ENCODE results near the gene MED13L.

Gene MED13L

GRCh38 chr12:115953031-115953430, 324.5 kb downstream of the MED13L start:
- Histone ChIP-seq H4K8ac (ENCODE audit: low read depth, low read length) (no peak overlapping the region), H4K5ac (ENCODE audit: low read length) (no peak overlapping the region), H3K27ac (ENCODE audit: low read depth, low read length) (no peak overlapping the region), H3K9ac (ENCODE audit: low read length) (no peak overlapping the region), H3K27me3 (ENCODE audit: insufficient read depth, low read length, poor library complexity) (no peaks in the 10 kb centered on the region), H3K4me3 (ENCODE audit: low read length) (no peak overlapping the region), H3K18ac (ENCODE audit: low read length) (no peak overlapping the region), H2BK15ac (replicated peaks; ENCODE audit: low read depth) (no peak overlapping the region), H3K79me1 (ENCODE audit: low read length) (no peaks in the 10 kb centered on the region), H3K36me3 (ENCODE audit: control insufficient read depth, insufficient read depth, low read length) (peaks cover under 1% of the 10 kb centered on the region), H3K79me2 (ENCODE audit: control insufficient read depth, insufficient read depth, low read length) (no peaks in the 10 kb centered on the region), H2BK120ac (ENCODE audit: low read depth, low read length) (no peak overlapping the region), H3K23ac (ENCODE audit: low read length) (no peak overlapping the region), H2AK5ac (ENCODE audit: low read length) (no peak overlapping the region), H3K4me1 (ENCODE audit: control insufficient read depth, low read depth, low read length) (no peaks in the 10 kb centered on the region), H3K56ac (ENCODE audit: low read length) (no peak overlapping the region), H3K4me2 (ENCODE audit: low read length) (no peak overlapping the region), H2BK5ac (ENCODE audit: low read length) (no peak overlapping the region), H3K4ac (ENCODE audit: low read depth, low read length) (no peak overlapping the region)
- WGBS (ENCODE audit: extremely low coverage, insufficient coverage, low lambda C conversion rate): no CpG with 5 or more reads among the region's 7 CpGs
- no peak for DNase-seq

GRCh38 chr12:115950959-115951358, 326.5 kb downstream of the MED13L start:
- H4K5ac ChIP-seq (ENCODE audit: low read length): no peak overlapping the region
- H3K79me2 ChIP-seq (ENCODE audit: control insufficient read depth, insufficient read depth, low read length): no peaks in the 10 kb centered on the region
- no peak overlapping the region for H4K8ac ChIP-seq (ENCODE audit: low read depth, low read length)
- no peaks in the 10 kb centered on the region for H3K79me1 ChIP-seq (ENCODE audit: low read length)
- H3K27ac ChIP-seq (ENCODE audit: low read depth, low read length): no peak overlapping the region
- H3K56ac ChIP-seq (ENCODE audit: low read length): no peak overlapping the region
- no peaks in the 10 kb centered on the region for H3K4me1 ChIP-seq (ENCODE audit: control insufficient read depth, low read depth, low read length)
- no peak overlapping the region for H3K9ac ChIP-seq (ENCODE audit: low read length)
- no peak overlapping the region for H2BK5ac ChIP-seq (ENCODE audit: low read length)
- H3K4me3 ChIP-seq (ENCODE audit: low read length): no peak overlapping the region
- H3K4ac ChIP-seq (ENCODE audit: low read depth, low read length): no peak overlapping the region
- no peak overlapping the region for H2BK120ac ChIP-seq (ENCODE audit: low read depth, low read length)
- H2BK15ac ChIP-seq (replicated peaks; ENCODE audit: low read depth): no peak overlapping the region
- no peak overlapping the region for H3K23ac ChIP-seq (ENCODE audit: low read length)
- no CpG with 5 or more reads among the region's 9 CpGs for WGBS (ENCODE audit: extremely low coverage, insufficient coverage, low lambda C conversion rate)
- no peak for DNase-seq
- H3K27me3 ChIP-seq (ENCODE audit: insufficient read depth, low read length, poor library complexity): no peaks in the 10 kb centered on the region
- H3K18ac ChIP-seq (ENCODE audit: low read length): no peak overlapping the region
- H3K4me2 ChIP-seq (ENCODE audit: low read length): no peak overlapping the region
- H2AK5ac ChIP-seq (ENCODE audit: low read length): no peak overlapping the region
- H3K36me3 ChIP-seq (ENCODE audit: control insufficient read depth, insufficient read depth, low read length): no peaks in the 10 kb centered on the region

- H3K4me2 ChIP-seq (ENCODE audit: low read length): no peak overlapping the region
- no peak overlapping the region for H2BK120ac ChIP-seq (ENCODE audit: low read depth, low read length)
- no peak overlapping the region for H2BK15ac ChIP-seq (replicated peaks; ENCODE audit: low read depth)
- no peak overlapping the region for H3K9ac ChIP-seq (ENCODE audit: low read length)
- no CpG with 5 or more reads among the region's 8 CpGs for WGBS (ENCODE audit: extremely low coverage, insufficient coverage, low lambda C conversion rate)
- no peak overlapping the region for H4K8ac ChIP-seq (ENCODE audit: low read depth, low read length)
- no peak overlapping the region for H4K5ac ChIP-seq (ENCODE audit: low read length)
- H2BK5ac ChIP-seq (ENCODE audit: low read length): no peak overlapping the region
- H3K36me3 ChIP-seq (ENCODE audit: control insufficient read depth, insufficient read depth, low read length): no peaks in the 10 kb centered on the region
- H2AK5ac ChIP-seq (ENCODE audit: low read length): no peak overlapping the region
- no peak overlapping the region for H3K56ac ChIP-seq (ENCODE audit: low read length)
- H3K79me1 ChIP-seq (ENCODE audit: low read length): no peaks in the 10 kb centered on the region
- no peaks in the 10 kb centered on the region for H3K27me3 ChIP-seq (ENCODE audit: insufficient read depth, low read length, poor library complexity)
- DNase-seq: peak; percentile 69
- H3K4me3 ChIP-seq (ENCODE audit: low read length): no peak overlapping the region
- no peak overlapping the region for H3K4ac ChIP-seq (ENCODE audit: low read depth, low read length)
- no peak overlapping the region for H3K18ac ChIP-seq (ENCODE audit: low read length)
- no peak overlapping the region for H3K23ac ChIP-seq (ENCODE audit: low read length)
- no peaks in the 10 kb centered on the region for H3K4me1 ChIP-seq (ENCODE audit: control insufficient read depth, low read depth, low read length)
- no peaks in the 10 kb centered on the region for H3K79me2 ChIP-seq (ENCODE audit: control insufficient read depth, insufficient read depth, low read length)
- H3K27ac ChIP-seq (ENCODE audit: low read depth, low read length): no peak overlapping the region
Measured at GRCh38 chr12:115949675-115950074, 327.8 kb downstream of the MED13L start.

GRCh38 chr12:115947696-115948062, 329.8 kb downstream of the MED13L start:
- no peak for DNase-seq
- Histone ChIP-seq H3K27me3 (ENCODE audit: insufficient read depth, low read length, poor library complexity) (no peaks in the 10 kb centered on the region), H3K56ac (ENCODE audit: low read length) (no peak overlapping the region), H3K4me3 (ENCODE audit: low read length) (no peak overlapping the region), H3K4me2 (ENCODE audit: low read length) (no peak overlapping the region), H3K23ac (ENCODE audit: low read length) (no peak overlapping the region), H3K79me2 (ENCODE audit: control insufficient read depth, insufficient read depth, low read length) (no peaks in the 10 kb centered on the region), H3K36me3 (ENCODE audit: control insufficient read depth, insufficient read depth, low read length) (no peaks in the 10 kb centered on the region), H3K4me1 (ENCODE audit: control insufficient read depth, low read depth, low read length) (no peaks in the 10 kb centered on the region), H4K8ac (ENCODE audit: low read depth, low read length) (no peak overlapping the region), H2BK120ac (ENCODE audit: low read depth, low read length) (no peak overlapping the region), H4K5ac (ENCODE audit: low read length) (no peak overlapping the region), H3K27ac (ENCODE audit: low read depth, low read length) (no peak overlapping the region), H2BK5ac (ENCODE audit: low read length) (no peak overlapping the region), H2AK5ac (ENCODE audit: low read length) (no peak overlapping the region), H3K9ac (ENCODE audit: low read length) (no peak overlapping the region), H2BK15ac (replicated peaks; ENCODE audit: low read depth) (no peak overlapping the region), H3K18ac (ENCODE audit: low read length) (no peak overlapping the region), H3K4ac (ENCODE audit: low read depth, low read length) (no peak overlapping the region), H3K79me1 (ENCODE audit: low read length) (no peaks in the 10 kb centered on the region)
- WGBS (ENCODE audit: extremely low coverage, insufficient coverage, low lambda C conversion rate): no CpG with 5 or more reads among the region's 12 CpGs

GRCh38 chr12:115946867-115947695, 330.4 kb downstream of the MED13L start:
- Histone ChIP-seq H2BK5ac (ENCODE audit: low read length) (no peak overlapping the region), H3K9ac (ENCODE audit: low read length) (no peak overlapping the region), H3K56ac (ENCODE audit: low read length) (no peak overlapping the region), H3K4me2 (ENCODE audit: low read length) (no peak overlapping the region), H3K36me3 (ENCODE audit: control insufficient read depth, insufficient read depth, low read length) (no peaks in the 10 kb centered on the region), H4K5ac (ENCODE audit: low read length) (no peak overlapping the region), H3K4me3 (ENCODE audit: low read length) (no peak overlapping the region), H3K4ac (ENCODE audit: low read depth, low read length) (no peak overlapping the region), H2AK5ac (ENCODE audit: low read length) (no peak overlapping the region), H4K8ac (ENCODE audit: low read depth, low read length) (no peak overlapping the region), H2BK120ac (ENCODE audit: low read depth, low read length) (no peak overlapping the region), H3K27me3 (ENCODE audit: insufficient read depth, low read length, poor library complexity) (no peaks in the 10 kb centered on the region), H3K79me1 (ENCODE audit: low read length) (no peaks in the 10 kb centered on the region), H3K4me1 (ENCODE audit: control insufficient read depth, low read depth, low read length) (no peaks in the 10 kb centered on the region), H3K18ac (ENCODE audit: low read length) (no peak overlapping the region), H2BK15ac (replicated peaks; ENCODE audit: low read depth) (no peak overlapping the region), H3K79me2 (ENCODE audit: control insufficient read depth, insufficient read depth, low read length) (no peaks in the 10 kb centered on the region), H3K27ac (ENCODE audit: low read depth, low read length) (no peak overlapping the region), H3K23ac (ENCODE audit: low read length) (no peak overlapping the region)
- DNase-seq: peak; percentile 17
- no CpG with 5 or more reads among the region's 19 CpGs for WGBS (ENCODE audit: extremely low coverage, insufficient coverage, low lambda C conversion rate)

- Histone ChIP-seq H4K8ac (ENCODE audit: low read depth, low read length) (no peak overlapping the region), H3K9ac (ENCODE audit: low read length) (no peak overlapping the region), H3K4ac (ENCODE audit: low read depth, low read length) (no peak overlapping the region), H2AK5ac (ENCODE audit: low read length) (no peak overlapping the region), H3K79me2 (ENCODE audit: control insufficient read depth, insufficient read depth, low read length) (no peaks in the 10 kb centered on the region), H3K4me3 (ENCODE audit: low read length) (no peak overlapping the region), H3K56ac (ENCODE audit: low read length) (no peak overlapping the region), H3K27me3 (ENCODE audit: insufficient read depth, low read length, poor library complexity) (no peaks in the 10 kb centered on the region), H3K23ac (ENCODE audit: low read length) (no peak overlapping the region), H3K36me3 (ENCODE audit: control insufficient read depth, insufficient read depth, low read length) (no peaks in the 10 kb centered on the region), H4K5ac (ENCODE audit: low read length) (no peak overlapping the region), H3K4me1 (ENCODE audit: control insufficient read depth, low read depth, low read length) (no peaks in the 10 kb centered on the region), H2BK5ac (ENCODE audit: low read length) (no peak overlapping the region), H3K4me2 (ENCODE audit: low read length) (no peak overlapping the region), H2BK120ac (ENCODE audit: low read depth, low read length) (no peak overlapping the region), H3K27ac (ENCODE audit: low read depth, low read length) (no peak overlapping the region), H3K79me1 (ENCODE audit: low read length) (no peaks in the 10 kb centered on the region), H3K18ac (ENCODE audit: low read length) (no peak overlapping the region), H2BK15ac (replicated peaks; ENCODE audit: low read depth) (no peak overlapping the region)
- no peak for DNase-seq
- no CpG with 5 or more reads among the region's 6 CpGs for WGBS (ENCODE audit: extremely low coverage, insufficient coverage, low lambda C conversion rate)
Measured at GRCh38 chr12:115946092-115946491, 331.4 kb downstream of the MED13L start.
